HUES48 (cell line): ENCODE measurements around the gene ACAT1.
"Not testable (repeated sequence)": the region's sequence is repeated elsewhere in the genome, so short reads cannot be mapped to it uniquely, and the experiment has no call there.

ENCODE experiments used
- H3K27ac ChIP-seq: one replicate; pipeline ENCODE4 v1.7.0; 2013; ENCODE audit warnings: low read depth, low read length, inconsistent platforms
- H3K27me3 ChIP-seq: 2 replicates; pipeline ENCODE4 v1.6.1; 2013; ENCODE audit warnings: mild to moderate bottlenecking, low read length; ENCODE audit not compliant: control insufficient read depth, insufficient read depth
- H3K36me3 ChIP-seq: 2 replicates; pipeline ENCODE4 v1.6.1; 2013; ENCODE audit warnings: low read length; ENCODE audit not compliant: control insufficient read depth, insufficient read depth
- H3K4me1 ChIP-seq: 2 replicates; pipeline ENCODE4 v1.6.1; 2013; ENCODE audit warnings: mild to moderate bottlenecking, low read length; ENCODE audit not compliant: control insufficient read depth, insufficient read depth
- H3K4me3 ChIP-seq: 2 replicates; pipeline ENCODE4 v1.5.1; 2013; ENCODE audit warnings: mild to moderate bottlenecking, low read depth, low read length
- H3K9ac ChIP-seq: 2 replicates; pipeline ENCODE4 v1.6.1; 2013; ENCODE audit warnings: mild to moderate bottlenecking, low read depth, low read length, moderate library complexity
- H3K9me3 ChIP-seq: 2 replicates; pipeline ENCODE4 v1.6.1; 2013; ENCODE audit warnings: low read length; ENCODE audit not compliant: control insufficient read depth, insufficient read depth

Gene ACAT1

GRCh38 chr11:108147150-108147549, 25.8 kb downstream of the ACAT1 start:
- H3K4me1 ChIP-seq = no peaks in the 10 kb centered on the region
- no peak overlapping the region for H3K27ac ChIP-seq
- peaks cover 83% of the 10 kb centered on the region for H3K36me3 ChIP-seq

DNA sequence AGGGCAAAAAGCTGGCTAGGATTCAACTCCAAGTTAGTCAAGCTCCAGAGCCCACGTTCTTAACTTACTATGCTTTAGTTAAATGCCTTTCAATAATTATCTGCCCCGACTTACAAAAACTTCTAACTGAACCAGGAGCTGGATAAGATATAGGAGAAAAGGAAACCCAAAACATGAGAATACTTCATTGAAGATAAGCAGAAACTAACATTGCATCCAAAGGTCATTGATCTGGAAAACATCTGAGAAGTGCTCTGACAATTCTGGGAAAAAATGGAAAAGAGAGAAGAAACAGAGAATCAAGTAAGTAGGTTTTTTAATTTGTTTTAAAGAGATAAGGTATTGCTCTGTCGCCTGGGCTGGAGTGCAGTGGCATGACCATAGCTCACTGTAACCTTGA, 27.2 kb downstream of the ACAT1 start:
- Histone ChIP-seq H3K36me3 (peaks cover 83% of the 10 kb centered on the region), H3K9me3 (no peaks in the 10 kb centered on the region), H3K9ac (no peak overlapping the region), H3K27me3 (no peaks in the 10 kb centered on the region), H3K4me3 (no peak overlapping the region), H3K4me1 (no peaks in the 10 kb centered on the region), H3K27ac (no peak overlapping the region)

More at GRCh38 chr11:108147150-108147549, 25.8 kb downstream of the ACAT1 start:
- Histone ChIP-seq H3K9ac (no peak overlapping the region), H3K9me3 (no peaks in the 10 kb centered on the region), H3K27me3 (no peaks in the 10 kb centered on the region), H3K4me3 (no peak overlapping the region)

DNA sequence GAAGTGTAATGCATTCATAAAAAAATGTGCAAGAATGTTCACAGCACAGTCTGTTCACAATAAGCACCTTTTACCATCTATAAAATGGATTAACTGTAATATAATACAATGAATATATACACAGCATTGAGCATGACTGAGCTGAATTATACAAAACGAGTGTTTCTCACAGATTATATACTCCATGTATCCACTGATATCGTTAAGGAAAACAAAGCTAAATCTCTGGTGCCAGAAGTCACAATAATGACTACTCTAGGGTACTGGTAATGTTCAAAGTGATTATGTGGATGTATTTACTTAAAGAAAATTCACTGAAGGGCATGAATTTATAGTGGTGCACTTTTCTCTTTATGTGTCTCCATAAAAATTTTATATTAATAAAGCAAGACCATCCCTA, 33.2 kb downstream of the ACAT1 start:
- no peaks in the 10 kb centered on the region for H3K27me3 ChIP-seq
- H3K27ac ChIP-seq = no peak overlapping the region
- no peak overlapping the region for H3K4me3 ChIP-seq
- H3K9ac ChIP-seq = no peak overlapping the region
- H3K9me3 ChIP-seq = no peaks in the 10 kb centered on the region
- H3K36me3 ChIP-seq = peaks cover 96% of the 10 kb centered on the region
- H3K4me1 ChIP-seq = no peaks in the 10 kb centered on the region

GRCh38 chr11:108160970-108161566, 39.7 kb downstream of the ACAT1 start:
- H3K9ac ChIP-seq = no peak overlapping the region

DNA sequence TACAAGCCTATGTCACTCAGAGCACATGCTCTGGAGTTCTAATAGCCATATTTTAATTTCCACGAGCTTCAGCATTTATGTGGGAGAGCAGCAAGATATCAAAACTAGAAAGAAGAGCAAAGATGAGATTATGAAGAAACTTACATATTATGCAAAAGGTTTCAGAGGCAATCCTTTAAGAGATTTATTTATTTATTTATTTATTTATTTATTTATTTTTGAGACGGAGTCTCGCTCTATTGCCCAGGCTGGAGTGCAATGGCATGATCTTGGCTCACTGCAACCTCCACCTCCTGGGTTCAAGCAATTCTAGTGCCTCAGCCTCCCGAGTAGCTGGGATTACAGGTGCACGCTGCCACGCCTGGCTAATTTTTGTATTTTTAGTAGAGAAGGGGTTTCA, 41.5 kb downstream of the ACAT1 start:
- H3K27ac ChIP-seq, H3K4me3 ChIP-seq, H3K4me1 ChIP-seq, H3K9ac ChIP-seq, H3K9me3 ChIP-seq, H3K27me3 ChIP-seq: not testable (repeated sequence)
- peaks cover 86% of the 10 kb centered on the region for H3K36me3 ChIP-seq

More at GRCh38 chr11:108160970-108161566, 39.7 kb downstream of the ACAT1 start:
- no peaks in the 10 kb centered on the region for H3K27me3 ChIP-seq
- no peak overlapping the region for H3K4me3 ChIP-seq
- peaks cover 85% of the 10 kb centered on the region for H3K36me3 ChIP-seq
- no peaks in the 10 kb centered on the region for H3K4me1 ChIP-seq
- no peak overlapping the region for H3K27ac ChIP-seq
- H3K9me3 ChIP-seq = no peaks in the 10 kb centered on the region

DNA sequence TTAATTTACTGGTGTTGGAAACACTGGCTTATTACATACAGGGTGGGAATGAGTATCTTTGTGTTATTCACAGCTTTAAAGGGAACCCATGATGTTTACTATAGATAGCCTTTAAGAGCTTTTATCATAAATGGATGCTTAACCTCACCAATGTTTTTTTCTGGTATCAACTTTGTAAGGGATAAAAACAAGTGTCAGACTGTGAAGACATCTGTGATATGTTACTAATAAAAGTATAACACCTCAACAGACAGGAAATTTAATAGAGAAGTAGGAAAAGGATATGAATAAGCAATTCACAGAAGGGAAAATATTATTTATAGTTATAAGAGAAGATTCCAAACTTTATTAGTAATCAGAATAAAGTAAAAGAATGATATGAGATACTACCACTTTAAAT, 46.3 kb downstream of the ACAT1 start:
- H3K27ac ChIP-seq = no peak overlapping the region
- no peaks in the 10 kb centered on the region for H3K9me3 ChIP-seq
- no peak overlapping the region for H3K4me3 ChIP-seq
- no peaks in the 10 kb centered on the region for H3K4me1 ChIP-seq
- H3K36me3 ChIP-seq = peaks cover 81% of the 10 kb centered on the region
- H3K27me3 ChIP-seq = no peaks in the 10 kb centered on the region
- no peak overlapping the region for H3K9ac ChIP-seq

- Histone ChIP-seq H3K9ac (no peak overlapping the region), H3K9me3 (no peaks in the 10 kb centered on the region), H3K4me3 (no peak overlapping the region), H3K4me1 (no peaks in the 10 kb centered on the region), H3K27me3 (no peaks in the 10 kb centered on the region), H3K27ac (no peak overlapping the region), H3K36me3 (peaks cover 87% of the 10 kb centered on the region)
Measured at GRCh38 chr11:108170184-108170583, 48.8 kb downstream of the ACAT1 start.

DNA sequence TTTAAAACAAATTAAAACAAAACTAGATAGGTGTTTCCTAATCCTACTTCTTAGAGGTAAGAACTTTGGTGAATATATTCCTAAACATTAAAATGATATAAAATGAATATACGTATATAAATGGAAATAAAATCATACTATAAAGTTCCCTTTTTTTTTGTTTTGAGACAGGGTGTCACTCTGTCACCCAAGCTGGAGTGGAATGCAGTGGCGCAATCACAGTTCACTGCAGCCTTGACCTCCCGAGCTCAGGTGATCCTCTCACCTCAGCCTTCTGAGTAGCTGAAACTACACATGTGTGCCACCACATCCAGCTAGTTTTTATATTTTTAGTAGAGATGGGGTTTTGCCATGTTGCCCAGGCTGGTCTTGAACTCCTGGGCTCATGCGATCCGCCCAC, 56.2 kb downstream of the ACAT1 start:
- no peaks in the 10 kb centered on the region for H3K27me3 ChIP-seq
- no peak overlapping the region for H3K27ac ChIP-seq
- H3K36me3 ChIP-seq = peaks cover 86% of the 10 kb centered on the region
- no peaks in the 10 kb centered on the region for H3K9me3 ChIP-seq
- no peaks in the 10 kb centered on the region for H3K4me1 ChIP-seq
- H3K4me3 ChIP-seq = no peak overlapping the region
- no peak overlapping the region for H3K9ac ChIP-seq

DNA sequence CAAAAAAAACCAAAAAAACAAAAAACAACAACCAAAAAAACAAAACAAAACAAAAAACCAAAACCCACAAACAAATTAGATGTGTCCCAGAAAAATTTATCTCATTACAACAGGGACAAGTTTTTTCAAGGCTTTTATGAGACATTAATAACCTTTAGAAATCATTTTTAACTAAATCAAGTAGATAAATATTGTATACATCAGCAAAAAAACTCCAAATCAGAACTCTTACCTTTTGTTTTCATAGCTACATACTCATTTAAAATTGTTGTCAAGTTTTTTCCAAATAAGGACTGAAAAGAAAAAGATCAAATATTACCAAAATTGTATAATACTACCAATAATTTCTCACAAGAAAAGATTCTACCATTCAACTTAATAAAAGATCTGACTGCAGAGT, 72.4 kb downstream of the ACAT1 start:
- Histone ChIP-seq H3K9ac (no peak overlapping the region), H3K36me3 (peaks cover 87% of the 10 kb centered on the region)

GRCh38 chr11:108196901-108197300, 75.5 kb downstream of the ACAT1 start:
- Histone ChIP-seq H3K9me3 (no peaks in the 10 kb centered on the region), H3K4me1 (peaks cover 19% of the 10 kb centered on the region), H3K27me3 (no peaks in the 10 kb centered on the region), H3K4me3 (no peak overlapping the region), H3K36me3 (peaks cover 71% of the 10 kb centered on the region), H3K9ac (no peak overlapping the region), H3K27ac (no peak overlapping the region)

More for the DNA sequence above, 72.4 kb downstream of the ACAT1 start:
- no peaks in the 10 kb centered on the region for H3K9me3 ChIP-seq
- no peak overlapping the region for H3K27ac ChIP-seq
- no peaks in the 10 kb centered on the region for H3K4me1 ChIP-seq
- no peak overlapping the region for H3K4me3 ChIP-seq
- no peaks in the 10 kb centered on the region for H3K27me3 ChIP-seq
